ENCODE results near the gene MVB12B.

MVB12B gene

GRCh38 chr9:126381195-126381594, 54.6 kb downstream of the MVB12B start:
- Histone ChIP-seq H3K4me1 (ENCODE audit: control insufficient read depth, insufficient read depth, low read length) (peaks cover under 1% of the 10 kb centered on the region), H3K36me3 (ENCODE audit: control insufficient read depth, insufficient read depth, low read length, severe bottlenecking) (peaks cover 2% of the 10 kb centered on the region), H3K27me3 (replicated peaks; ENCODE audit: control insufficient read depth, insufficient read depth, low read length) (no peaks in the 10 kb centered on the region), H3K9me3 (ENCODE audit: control insufficient read depth, low read length) (no peaks in the 10 kb centered on the region), H3K9ac (ENCODE audit: low read length) (no peak overlapping the region), H3K4me3 (ENCODE audit: low read length) (no peak overlapping the region)
- no peak for DNase-seq (ENCODE audit: low read depth)

DNA sequence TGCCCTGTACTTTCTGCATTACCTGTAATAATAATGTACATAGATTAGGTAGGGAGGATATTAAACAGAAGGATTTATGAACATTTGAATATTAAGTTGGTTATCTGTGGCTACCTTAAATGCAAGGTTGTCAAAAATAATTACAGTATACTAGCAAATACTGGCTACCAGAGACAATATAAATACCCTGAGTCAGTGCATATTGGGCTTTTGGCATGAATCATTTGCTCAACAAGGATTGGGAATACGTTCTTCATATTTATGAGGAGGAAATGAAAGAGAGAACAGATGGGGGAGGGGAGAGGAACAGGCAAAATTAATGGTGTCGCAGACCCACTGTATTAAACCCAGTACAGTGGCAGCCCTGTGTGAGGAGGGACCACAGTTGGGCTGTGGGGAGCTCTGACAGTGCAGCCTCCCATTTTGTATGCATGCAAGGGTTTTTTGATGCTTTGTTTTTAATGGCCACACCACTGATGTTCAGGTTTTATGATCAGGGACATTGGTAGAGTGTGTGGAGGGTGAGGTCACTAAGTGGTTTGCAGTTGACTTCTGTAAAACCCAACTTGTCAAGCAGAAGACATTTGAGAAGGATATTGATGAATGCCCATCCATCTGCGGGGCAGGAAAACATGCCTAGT, 56.9 kb downstream of the MVB12B start:
- Histone ChIP-seq H3K36me3 (ENCODE audit: control insufficient read depth, insufficient read depth, low read length, severe bottlenecking) (peaks cover 24% of the 10 kb centered on the region), H3K4me1 (ENCODE audit: control insufficient read depth, insufficient read depth, low read length) (no peaks in the 10 kb centered on the region), H3K4me3 (ENCODE audit: low read length) (no peak overlapping the region), H3K9me3 (ENCODE audit: control insufficient read depth, low read length) (no peaks in the 10 kb centered on the region), H3K27me3 (replicated peaks; ENCODE audit: control insufficient read depth, insufficient read depth, low read length) (no peaks in the 10 kb centered on the region), H3K9ac (ENCODE audit: low read length) (no peak overlapping the region)
- DNase-seq (ENCODE audit: low read depth) = no peak

DNA sequence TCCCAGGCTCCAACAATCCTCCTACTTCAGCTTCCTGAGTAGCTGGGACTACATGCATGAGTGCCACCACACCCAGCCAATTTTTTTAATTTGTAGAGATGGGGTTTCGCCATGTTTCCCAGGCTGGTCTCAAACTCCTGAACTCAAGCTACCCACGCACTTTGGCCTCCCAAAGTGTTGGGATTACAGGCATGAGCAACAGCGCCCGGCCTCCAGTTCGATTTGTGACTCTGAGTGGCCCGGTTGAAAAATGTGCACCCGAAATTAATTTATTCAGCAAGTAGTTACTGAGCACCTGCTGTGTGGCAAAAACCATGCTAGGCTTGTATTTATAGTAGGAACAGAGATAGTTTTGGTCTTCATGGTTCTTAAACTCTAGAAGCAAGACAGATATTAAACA, 58.3 kb downstream of the MVB12B start:
- H3K4me1 ChIP-seq (ENCODE audit: control insufficient read depth, insufficient read depth, low read length) = no peaks in the 10 kb centered on the region
- no peak for DNase-seq (ENCODE audit: low read depth)
- no peaks in the 10 kb centered on the region for H3K9me3 ChIP-seq (ENCODE audit: control insufficient read depth, low read length)
- no peak overlapping the region for H3K4me3 ChIP-seq (ENCODE audit: low read length)
- H3K9ac ChIP-seq (ENCODE audit: low read length) = no peak overlapping the region
- peaks cover 24% of the 10 kb centered on the region for H3K36me3 ChIP-seq (ENCODE audit: control insufficient read depth, insufficient read depth, low read length, severe bottlenecking)
- no peaks in the 10 kb centered on the region for H3K27me3 ChIP-seq (replicated peaks; ENCODE audit: control insufficient read depth, insufficient read depth, low read length)

DNA sequence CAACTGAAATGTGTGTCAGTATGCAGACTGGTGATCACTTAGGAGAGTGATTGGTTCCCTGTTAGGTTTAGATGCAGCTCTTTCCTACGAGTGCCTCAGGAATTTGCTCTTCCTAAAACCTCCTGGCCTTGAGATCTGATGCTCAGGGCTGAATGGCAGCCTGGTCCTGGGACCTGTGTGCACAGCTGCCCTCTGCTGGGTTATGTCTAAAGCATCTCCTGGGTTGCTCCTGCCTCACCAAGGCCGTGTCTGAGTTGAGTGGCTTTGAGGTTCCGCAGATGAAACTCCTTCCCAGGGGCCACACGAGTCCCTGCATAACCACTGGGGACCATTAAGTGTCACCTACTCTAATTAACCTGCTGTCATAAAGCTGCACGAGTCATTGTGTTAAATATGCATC, 59.5 kb downstream of the MVB12B start:
- Histone ChIP-seq H3K4me1 (ENCODE audit: control insufficient read depth, insufficient read depth, low read length) (no peaks in the 10 kb centered on the region), H3K27me3 (replicated peaks; ENCODE audit: control insufficient read depth, insufficient read depth, low read length) (no peaks in the 10 kb centered on the region), H3K36me3 (ENCODE audit: control insufficient read depth, insufficient read depth, low read length, severe bottlenecking) (peaks cover 24% of the 10 kb centered on the region), H3K9me3 (ENCODE audit: control insufficient read depth, low read length) (no peaks in the 10 kb centered on the region), H3K9ac (ENCODE audit: low read length) (no peak overlapping the region), H3K4me3 (ENCODE audit: low read length) (no peak overlapping the region)
- DNase-seq (ENCODE audit: low read depth) = peak; percentile 12

- Histone ChIP-seq H3K36me3 (ENCODE audit: control insufficient read depth, insufficient read depth, low read length, severe bottlenecking) (peaks cover 24% of the 10 kb centered on the region), H3K9me3 (ENCODE audit: control insufficient read depth, low read length) (no peaks in the 10 kb centered on the region), H3K9ac (ENCODE audit: low read length) (no peak overlapping the region), H3K4me1 (ENCODE audit: control insufficient read depth, insufficient read depth, low read length) (no peaks in the 10 kb centered on the region), H3K27me3 (replicated peaks; ENCODE audit: control insufficient read depth, insufficient read depth, low read length) (no peaks in the 10 kb centered on the region), H3K4me3 (ENCODE audit: low read length) (no peak overlapping the region)
- DNase-seq (ENCODE audit: low read depth) = no peak
These were observed 60.1 kb downstream of the MVB12B start for GRCh38 chr9:126386776-126387175.

- no peaks in the 10 kb centered on the region for H3K27me3 ChIP-seq (replicated peaks; ENCODE audit: control insufficient read depth, insufficient read depth, low read length)
- no peaks in the 10 kb centered on the region for H3K9me3 ChIP-seq (ENCODE audit: control insufficient read depth, low read length)
- no peak for DNase-seq (ENCODE audit: low read depth)
- H3K9ac ChIP-seq (ENCODE audit: low read length) = no peak overlapping the region
- H3K4me3 ChIP-seq (ENCODE audit: low read length) = no peak overlapping the region
- H3K36me3 ChIP-seq (ENCODE audit: control insufficient read depth, insufficient read depth, low read length, severe bottlenecking) = peaks cover 34% of the 10 kb centered on the region
- H3K4me1 ChIP-seq (ENCODE audit: control insufficient read depth, insufficient read depth, low read length) = no peaks in the 10 kb centered on the region
These were observed 62.5 kb downstream of the MVB12B start for GRCh38 chr9:126388964-126389708.

DNA sequence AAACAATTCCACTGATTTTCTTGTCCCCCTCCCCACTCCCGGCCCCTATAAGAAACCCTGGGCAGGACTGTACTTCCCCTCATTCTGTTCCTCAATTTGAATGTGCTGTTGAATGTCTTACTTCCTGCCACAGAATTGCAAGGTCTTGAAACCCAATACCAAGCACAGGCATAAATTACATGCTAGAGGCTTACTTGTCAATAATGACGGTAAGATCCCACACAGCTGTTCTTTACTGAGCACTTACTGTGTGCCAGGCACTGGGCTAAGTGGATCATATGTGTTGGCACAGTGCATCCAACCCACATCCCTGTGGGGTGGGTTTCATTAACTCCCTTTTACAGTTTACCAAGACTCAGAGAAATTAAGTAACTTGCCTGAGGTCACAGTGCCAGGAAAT, 63.4 kb downstream of the MVB12B start:
- H3K9ac ChIP-seq (ENCODE audit: low read length) = no peak overlapping the region
- H3K27me3 ChIP-seq (replicated peaks; ENCODE audit: control insufficient read depth, insufficient read depth, low read length) = no peaks in the 10 kb centered on the region
- no peak for DNase-seq (ENCODE audit: low read depth)
- peaks cover 34% of the 10 kb centered on the region for H3K36me3 ChIP-seq (ENCODE audit: control insufficient read depth, insufficient read depth, low read length, severe bottlenecking)
- no peak overlapping the region for H3K4me3 ChIP-seq (ENCODE audit: low read length)
- no peaks in the 10 kb centered on the region for H3K4me1 ChIP-seq (ENCODE audit: control insufficient read depth, insufficient read depth, low read length)
- H3K9me3 ChIP-seq (ENCODE audit: control insufficient read depth, low read length) = no peaks in the 10 kb centered on the region

DNA sequence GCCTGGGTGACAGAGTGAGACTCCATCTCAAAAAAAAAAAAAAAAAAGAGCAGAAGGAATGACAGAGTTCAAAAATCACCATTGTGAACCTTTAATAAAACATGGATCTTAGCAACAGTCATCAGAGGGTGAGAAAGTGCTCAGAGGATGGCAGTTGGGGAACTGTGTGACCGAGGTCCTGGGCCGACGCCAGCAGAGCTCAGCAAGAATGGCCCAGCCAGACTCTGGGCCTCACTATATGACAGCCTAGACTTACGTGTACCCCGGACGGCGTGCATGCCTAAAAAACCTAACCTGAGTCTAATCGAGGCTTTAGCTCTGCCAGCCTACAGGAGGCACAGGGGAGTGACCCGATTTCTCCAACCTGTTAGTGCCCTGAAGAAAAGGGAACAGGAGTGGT, 64.3 kb downstream of the MVB12B start:
- DNase-seq (ENCODE audit: low read depth) = no peak
- H3K4me1 ChIP-seq (ENCODE audit: control insufficient read depth, insufficient read depth, low read length) = peaks cover 5% of the 10 kb centered on the region
- H3K9ac ChIP-seq (ENCODE audit: low read length) = no peak overlapping the region
- H3K27me3 ChIP-seq (replicated peaks; ENCODE audit: control insufficient read depth, insufficient read depth, low read length) = no peaks in the 10 kb centered on the region
- no peak overlapping the region for H3K4me3 ChIP-seq (ENCODE audit: low read length)
- H3K36me3 ChIP-seq (ENCODE audit: control insufficient read depth, insufficient read depth, low read length, severe bottlenecking) = peaks cover 34% of the 10 kb centered on the region
- H3K9me3 ChIP-seq (ENCODE audit: control insufficient read depth, low read length) = no peaks in the 10 kb centered on the region

- no peaks in the 10 kb centered on the region for H3K9me3 ChIP-seq (ENCODE audit: control insufficient read depth, low read length)
- peaks cover 26% of the 10 kb centered on the region for H3K36me3 ChIP-seq (ENCODE audit: control insufficient read depth, insufficient read depth, low read length, severe bottlenecking)
- H3K4me1 ChIP-seq (ENCODE audit: control insufficient read depth, insufficient read depth, low read length) = peaks cover 5% of the 10 kb centered on the region
These were observed 65.4 kb downstream of the MVB12B start for GRCh38 chr9:126391713-126392661.

DNA sequence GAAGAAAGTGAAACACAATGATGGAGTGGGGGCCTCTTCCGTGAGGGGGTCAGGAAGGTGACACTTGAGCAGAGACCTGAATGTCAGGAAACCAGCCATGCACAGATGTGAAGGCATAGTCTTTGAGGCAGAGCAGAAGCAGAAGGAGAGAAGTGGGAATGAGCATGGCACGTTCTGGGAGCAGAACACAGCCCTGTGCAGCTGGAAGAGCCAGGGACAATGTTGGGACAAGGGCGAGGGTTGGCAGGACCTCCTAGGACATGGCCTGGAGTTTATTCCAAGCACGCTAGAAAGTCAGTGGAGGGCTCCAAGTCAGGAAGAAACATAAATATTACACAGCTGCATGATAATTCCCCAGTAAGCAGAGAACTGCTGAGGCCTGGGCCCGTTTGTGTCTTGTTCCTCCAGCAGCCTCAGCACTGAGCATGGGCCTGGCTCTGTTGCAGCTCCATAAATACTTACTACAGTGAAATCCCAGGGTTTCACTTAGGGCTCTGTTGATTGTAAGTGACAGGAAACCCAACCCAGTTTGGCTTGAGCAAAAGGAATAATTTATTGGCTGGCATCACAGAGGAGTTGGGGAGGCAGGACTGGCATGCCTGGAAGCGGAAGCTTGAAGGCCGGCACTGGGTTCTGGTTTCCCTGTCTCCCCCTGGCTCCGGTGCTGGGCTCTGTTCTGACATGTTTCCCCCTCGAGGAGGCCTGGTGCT, 66.2 kb downstream of the MVB12B start:
- peaks cover 5% of the 10 kb centered on the region for H3K4me1 ChIP-seq (ENCODE audit: control insufficient read depth, insufficient read depth, low read length)
- H3K36me3 ChIP-seq (ENCODE audit: control insufficient read depth, insufficient read depth, low read length, severe bottlenecking) = peaks cover 18% of the 10 kb centered on the region

More at GRCh38 chr9:126391713-126392661, 65.4 kb downstream of the MVB12B start:
- no peaks in the 10 kb centered on the region for H3K27me3 ChIP-seq (replicated peaks; ENCODE audit: control insufficient read depth, insufficient read depth, low read length)
- no peak overlapping the region for H3K9ac ChIP-seq (ENCODE audit: low read length)
- no peak overlapping the region for H3K4me3 ChIP-seq (ENCODE audit: low read length)
- no peak for DNase-seq (ENCODE audit: low read depth)

More for the DNA sequence above, 66.2 kb downstream of the MVB12B start:
- Histone ChIP-seq H3K9ac (ENCODE audit: low read length) (no peak overlapping the region), H3K4me3 (ENCODE audit: low read length) (no peak overlapping the region), H3K27me3 (replicated peaks; ENCODE audit: control insufficient read depth, insufficient read depth, low read length) (no peaks in the 10 kb centered on the region), H3K9me3 (ENCODE audit: control insufficient read depth, low read length) (no peaks in the 10 kb centered on the region)
- no peak for DNase-seq (ENCODE audit: low read depth)
